Pancreas (tissue), 10 donors: ENCODE results near the gene EDC3. TPM values are rescaled to one million over a fixed set of nuclear protein-coding genes. Genes with fewer than 3 reads are reported as not detected.

ENCODE experiments used
- ATAC-seq, 4 donors: fragments of 200-7000 bp; cut with Tn5 transposase; one replicate each; pipeline versions ENCODE4 v1.8.0 to v1.9.1; 2020; ENCODE audit warnings: mild to moderate bottlenecking in 4 of 4, moderate library complexity in 4 of 4
- DNase-seq, 6 donors: peaks; one replicate each; pipeline ENCODE4 v3.0.0-alpha.2; 2020
- FAIRE-seq: peaks from 2 replicates; lab custom pipeline; 2012; peaks lifted over from hg19 to GRCh38; lab: Jason Lieb, UNC
- H3K27ac ChIP-seq, 4 donors: fragments of 200-600 bp; sonication (generic); 1 replicate in 3 of 4; 2 replicates in 1 of 4; pipeline versions ENCODE4 v1.5.0 to v1.8.0; 2020
- H3K27me3 ChIP-seq, 4 donors: fragments of 200-600 bp; one replicate each; pipeline ENCODE4 v1.8.0; 2021
- H3K36me3 ChIP-seq, 3 donors: fragments of 200-600 bp; sonication (generic) in 1 of 3; one replicate each; pipeline versions ENCODE4 v1.5.0 to v1.8.0; 2020 to 2021
- H3K4me1 ChIP-seq, 3 donors: fragments of 200-600 bp; one replicate each; pipeline ENCODE4 v1.8.0; 2021
- H3K4me3 ChIP-seq, 4 donors: fragments of 200-600 bp; sonication (generic) in 2 of 4; one replicate each; pipeline versions ENCODE4 v1.5.0 to v1.8.0; 2020 to 2021
- H3K9me3 ChIP-seq, 4 donors: fragments of 200-600 bp; one replicate each; pipeline ENCODE4 v1.8.0; 2021
- CTCF ChIP-seq, 4 donors: fragments of 200-600 bp; sonication (generic) in 3 of 4; IDR thresholded peaks; one replicate each; pipeline versions ENCODE4 v1.5.0 to v1.8.0; 2021; ENCODE audit warnings: antibody characterized with exemption in 4 of 4
- WGBS, 2 donors: extraction: QIAGEN DNeasy Blood & Tissue Kit; methylation state at CpG; one replicate each; pipeline ENCODE4 v1.1.7; 2013; 5-methylcytosine and 5-hydroxymethylcytosine counted together
- intact Hi-C, 3 donors: fragments of 100-400 bp; cut with DNase I; formaldehyde crosslinking; loops; one replicate each; pipeline versions ENCODE4 v1.11.1 to v1.14.2; 2022
- polyA plus RNA-seq, 2 donors: library from polyadenylated mRNA; stranded (reverse); fragments of 200-250 nt; gene quantifications; one replicate each; pipeline ENCODE4 v1.2.3, GENCODE V29; 2013
- total RNA-seq, 6 donors: library from RNA; stranded (reverse); fragmentation: NEBNext Ultra II Directional in 4 of 6; extraction: Animal tissue kit (Norgen Biotek cat#: 25700) in 4 of 6; gene quantifications; one replicate each; pipeline versions ENCODE4 v1.2.1 to v1.2.4, GENCODE V29; 2021 to 2023
- donor health status: healthy with polysubstance abuse.
- donor health status: DM: no; HTN: no; CAD: no; lungs with moderate emphysema.
- donor health status: DM: no; HTN: no; CAD: no.
- donor health status: control.
- donor health status: control.
- donor health status: Bipolar disorder and iron deficiency.
- donor health status: DM: yes; HTN: yes; CAD: no.
- donor health status: DM: no; HTN: no; CAD: no.
- donor health status: DM: no; HTN: no; CAD: no.
- donor health status: DM: yes; HTN: yes; CAD: no.

EDC3 gene
- total and polyA plus RNA-seq, 8 donors: 7.6 to 19.5 (median 11.5) TPM

- no peaks in the 10 kb centered on the region for H3K36me3 ChIP-seq
- no peak for DNase-seq
- no peaks in the 10 kb centered on the region for H3K4me1 ChIP-seq
- no peaks in the 10 kb centered on the region for H3K9me3 ChIP-seq
- no peak for FAIRE-seq
- intact Hi-C loops: no loop called here
- H3K4me3 ChIP-seq: no peak overlapping the region
- no peak for ATAC-seq
- no peaks in the 10 kb centered on the region for H3K27me3 ChIP-seq
- TF ChIP-seq CTCF (IDR thresholded peaks at IDR 0.05): no peak
- 86 to 100% methylated on average over 1 of the region's 1 CpG for WGBS, 2 donors
- no peak overlapping the region for H3K27ac ChIP-seq
These were observed 12.1 kb downstream of the EDC3 start for GRCh38 chr15:74683758-74684157.

GRCh38 chr15:74682954-74683353 lies 12.9 kb downstream of the EDC3 start:
- no peaks in the 10 kb centered on the region for H3K9me3 ChIP-seq
- H3K36me3 ChIP-seq: no peaks in the 10 kb centered on the region
- no peaks in the 10 kb centered on the region for H3K27me3 ChIP-seq
- no peak for ATAC-seq
- H3K4me3 ChIP-seq: no peak overlapping the region
- H3K27ac ChIP-seq: no peak overlapping the region
- H3K4me1 ChIP-seq: no peaks in the 10 kb centered on the region
- intact Hi-C loops: no loop called here
- 96 to 100% methylated on average over 3 of the region's 3 CpGs for WGBS, 2 donors
- TF ChIP-seq CTCF (IDR thresholded peaks at IDR 0.05): no peak
- DNase-seq: no peak
- FAIRE-seq: no peak

- 89 to 94% methylated on average over 2 of the region's 2 CpGs for WGBS, 2 donors
- FAIRE-seq: no peak
- no peaks in the 10 kb centered on the region for H3K27me3 ChIP-seq
- no peaks in the 10 kb centered on the region for H3K36me3 ChIP-seq
- no peak for TF ChIP-seq CTCF (IDR thresholded peaks at IDR 0.05)
- no peak for DNase-seq
- H3K27ac ChIP-seq: no peak overlapping the region
- H3K4me3 ChIP-seq: no peak overlapping the region
- no peaks in the 10 kb centered on the region for H3K9me3 ChIP-seq
- H3K4me1 ChIP-seq: no peaks in the 10 kb centered on the region
- ATAC-seq: no peak
- intact Hi-C loops: no loop called here
These were observed 15.4 kb downstream of the EDC3 start for GRCh38 chr15:74680456-74680855.

- H3K4me3 ChIP-seq: no peak overlapping the region
- H3K4me1 ChIP-seq: no peaks in the 10 kb centered on the region
- intact Hi-C loops: no loop called here
- WGBS, 2 donors: 89 to 92% methylated on average over 7 of the region's 7 CpGs
- FAIRE-seq: no peak
- H3K27me3 ChIP-seq: no peaks in the 10 kb centered on the region
- H3K36me3 ChIP-seq: peaks cover 0 to 11% (median 3%) of the 10 kb centered on the region in 3 donors
- ATAC-seq: no peak
- TF ChIP-seq CTCF (IDR thresholded peaks at IDR 0.05): no peak
- DNase-seq: no peak
- H3K9me3 ChIP-seq: no peaks in the 10 kb centered on the region
- H3K27ac ChIP-seq: no peak overlapping the region
These were observed 19.0 kb downstream of the EDC3 start for GRCh38 chr15:74676801-74677200.

- FAIRE-seq (no peak), ATAC-seq (no peak), DNase-seq (no peak)
- intact Hi-C loops: no loop called here
- no peak overlapping the region for H3K4me3 ChIP-seq
- no peaks in the 10 kb centered on the region for H3K9me3 ChIP-seq
- no peak overlapping the region for H3K27ac ChIP-seq
- no peaks in the 10 kb centered on the region for H3K27me3 ChIP-seq
- TF ChIP-seq CTCF (IDR thresholded peaks at IDR 0.05): no peak
- H3K4me1 ChIP-seq: no peaks in the 10 kb centered on the region
- 85 to 92% methylated on average over 3 of the region's 3 CpGs for WGBS, 2 donors
- peaks cover 0 to 24% (median 3%) of the 10 kb centered on the region in 3 donors for H3K36me3 ChIP-seq
These were observed 21.7 kb downstream of the EDC3 start for GRCh38 chr15:74674161-74674560.
